Activated T-helper 1 cell treated with anti-CD3 and anti-CD28 coated beads, Interleukin-12 subunit alpha, Interleukin-12 subunit beta, Interleukin-2, Interleukin-4 antibody, amounts not matched to agents 30 ng/mL and 10 ng/mL and 1 ng/mL, durations not matched to agents 14 hours and 24 hours and 36 hours (primary cell): ENCODE results near the gene OPCML. TPM values are rescaled to one million over a fixed set of nuclear protein-coding genes. Genes with fewer than 3 reads are reported as not detected.

Source experiments
- DNase-seq: peaks from one replicate; pipeline ENCODE4 v3.0.0; 2021; ENCODE audit warnings: low spot score
- H3K27ac Mint-ChIP-seq: one replicate; pipeline ENCODE4 v1.8.0; 2021; ENCODE audit warnings: mild to moderate bottlenecking, mixed read lengths
- H3K27me3 Mint-ChIP-seq: one replicate; pipeline ENCODE4 v1.8.0; 2022; ENCODE audit warnings: mild to moderate bottlenecking, moderate library complexity, mixed read lengths; ENCODE audit not compliant: insufficient read depth
- H3K36me3 Mint-ChIP-seq: one replicate; pipeline ENCODE4 v1.8.0; 2021; ENCODE audit warnings: low read depth, mixed read lengths
- H3K4me1 Mint-ChIP-seq: one replicate; pipeline ENCODE4 v1.8.0; 2021; ENCODE audit warnings: low read depth, mixed read lengths
- H3K4me3 Mint-ChIP-seq: one replicate; pipeline ENCODE4 v1.8.0; 2021; ENCODE audit warnings: mild to moderate bottlenecking, moderate library complexity, mixed read lengths
- H3K9me3 Mint-ChIP-seq: one replicate; pipeline ENCODE4 v1.8.0; 2021; ENCODE audit warnings: mixed read lengths
- intact Hi-C: fragments of 100-400 bp; cut with micrococcal nuclease; formaldehyde crosslinking; loops from one replicate; pipeline ENCODE4 v1.15.1; 2024
- total RNA-seq: library from RNA; stranded (reverse); gene quantifications from 2 replicates; pipeline ENCODE4 v1.2.3, GENCODE V29; 2022

The OPCML gene
- total RNA-seq, 1 donor from 2014 or later = not detected

GRCh38 chr11:132780046-132780445 is 752.3 kb downstream of the OPCML start:
- intact Hi-C loops = no loop called here
- Mint-ChIP-seq H3K9me3 (no peaks in the 10 kb centered on the region), H3K27me3 (no peaks in the 10 kb centered on the region)

GRCh38 chr11:132779497-132779896 is 752.8 kb downstream of the OPCML start:
- intact Hi-C loops = no loop called here
- Mint-ChIP-seq H3K27me3 (no peaks in the 10 kb centered on the region), H3K4me3 (no peak overlapping the region), H3K36me3 (no peaks in the 10 kb centered on the region), H3K27ac (no peak overlapping the region), H3K9me3 (no peaks in the 10 kb centered on the region), H3K4me1 (no peaks in the 10 kb centered on the region)
- DNase-seq = no peak

More at GRCh38 chr11:132780046-132780445, 752.3 kb downstream of the OPCML start:
- Mint-ChIP-seq H3K4me3 (no peak overlapping the region), H3K27ac (no peak overlapping the region), H3K4me1 (no peaks in the 10 kb centered on the region), H3K36me3 (no peaks in the 10 kb centered on the region)
- DNase-seq = no peak

- H3K9me3 Mint-ChIP-seq = no peaks in the 10 kb centered on the region
- H3K4me1 Mint-ChIP-seq = no peaks in the 10 kb centered on the region
- intact Hi-C loops = no loop called here
- H3K27me3 Mint-ChIP-seq = no peaks in the 10 kb centered on the region
- no peaks in the 10 kb centered on the region for H3K36me3 Mint-ChIP-seq
- no peak overlapping the region for H3K4me3 Mint-ChIP-seq
- no peak overlapping the region for H3K27ac Mint-ChIP-seq
- no peak for DNase-seq
Measured at GRCh38 chr11:132777067-132777975, 755.0 kb downstream of the OPCML start.

- Mint-ChIP-seq H3K27ac (no peak overlapping the region), H3K4me1 (no peaks in the 10 kb centered on the region), H3K36me3 (no peaks in the 10 kb centered on the region), H3K4me3 (no peak overlapping the region), H3K9me3 (no peaks in the 10 kb centered on the region), H3K27me3 (no peaks in the 10 kb centered on the region)
- no peak for DNase-seq
- intact Hi-C loops = no loop called here
Measured at GRCh38 chr11:132773751-132774150, 758.5 kb downstream of the OPCML start.

GRCh38 chr11:132772703-132773545 is 759.4 kb downstream of the OPCML start:
- no peak for DNase-seq
- no peaks in the 10 kb centered on the region for H3K9me3 Mint-ChIP-seq
- no peaks in the 10 kb centered on the region for H3K4me1 Mint-ChIP-seq
- H3K4me3 Mint-ChIP-seq = no peak overlapping the region
- H3K27me3 Mint-ChIP-seq = no peaks in the 10 kb centered on the region
- H3K27ac Mint-ChIP-seq = no peak overlapping the region
- H3K36me3 Mint-ChIP-seq = no peaks in the 10 kb centered on the region
- intact Hi-C loops = no loop called here

GRCh38 chr11:132771746-132772145 is 760.6 kb downstream of the OPCML start:
- Mint-ChIP-seq H3K4me3 (no peak overlapping the region), H3K27ac (no peak overlapping the region), H3K4me1 (no peaks in the 10 kb centered on the region), H3K27me3 (no peaks in the 10 kb centered on the region), H3K9me3 (no peaks in the 10 kb centered on the region), H3K36me3 (no peaks in the 10 kb centered on the region)
- intact Hi-C loops = no loop called here
- no peak for DNase-seq

- H3K4me1 Mint-ChIP-seq = no peaks in the 10 kb centered on the region
- H3K27ac Mint-ChIP-seq = no peak overlapping the region
- no peak for DNase-seq
- no peaks in the 10 kb centered on the region for H3K36me3 Mint-ChIP-seq
- H3K4me3 Mint-ChIP-seq = no peak overlapping the region
- intact Hi-C loops = no loop called here
- no peaks in the 10 kb centered on the region for H3K9me3 Mint-ChIP-seq
- H3K27me3 Mint-ChIP-seq = no peaks in the 10 kb centered on the region
Measured at GRCh38 chr11:132770829-132771530, 761.3 kb downstream of the OPCML start.

GRCh38 chr11:132763503-132763902 is 768.8 kb downstream of the OPCML start:
- Mint-ChIP-seq H3K4me1 (no peaks in the 10 kb centered on the region), H3K36me3 (no peaks in the 10 kb centered on the region), H3K9me3 (peaks cover 20% of the 10 kb centered on the region), H3K27ac (no peak overlapping the region), H3K4me3 (no peak overlapping the region), H3K27me3 (peaks cover 4% of the 10 kb centered on the region)
- DNase-seq = no peak
- intact Hi-C loops = no loop called here

- Mint-ChIP-seq H3K9me3 (peaks cover 5% of the 10 kb centered on the region), H3K36me3 (no peaks in the 10 kb centered on the region), H3K27me3 (peaks cover 4% of the 10 kb centered on the region), H3K27ac (no peak overlapping the region), H3K4me1 (no peaks in the 10 kb centered on the region), H3K4me3 (no peak overlapping the region)
- intact Hi-C loops = no loop called here
- DNase-seq = no peak
Measured at GRCh38 chr11:132755934-132756333, 776.4 kb downstream of the OPCML start.

GRCh38 chr11:132751516-132752250 is 780.6 kb downstream of the OPCML start:
- no peak overlapping the region for H3K27ac Mint-ChIP-seq
- no peak for DNase-seq

GRCh38 chr11:132746305-132746704 is 786.0 kb downstream of the OPCML start:
- no peaks in the 10 kb centered on the region for H3K36me3 Mint-ChIP-seq
- H3K4me3 Mint-ChIP-seq = no peak overlapping the region
- no peak overlapping the region for H3K27ac Mint-ChIP-seq
- H3K9me3 Mint-ChIP-seq = peaks cover 4% of the 10 kb centered on the region
- intact Hi-C loops = no loop called here
- no peaks in the 10 kb centered on the region for H3K4me1 Mint-ChIP-seq
- H3K27me3 Mint-ChIP-seq = no peaks in the 10 kb centered on the region
- no peak for DNase-seq

More at GRCh38 chr11:132751516-132752250, 780.6 kb downstream of the OPCML start:
- Mint-ChIP-seq H3K4me1 (no peaks in the 10 kb centered on the region), H3K27me3 (no peaks in the 10 kb centered on the region), H3K9me3 (no peaks in the 10 kb centered on the region), H3K36me3 (no peaks in the 10 kb centered on the region), H3K4me3 (no peak overlapping the region)
- intact Hi-C loops = no loop called here

GRCh38 chr11:132745306-132745705 is 787.0 kb downstream of the OPCML start:
- Mint-ChIP-seq H3K36me3 (no peaks in the 10 kb centered on the region), H3K9me3 (peaks cover 4% of the 10 kb centered on the region), H3K4me1 (no peaks in the 10 kb centered on the region), H3K27ac (no peak overlapping the region), H3K4me3 (no peak overlapping the region), H3K27me3 (no peaks in the 10 kb centered on the region)
- no peak for DNase-seq
- intact Hi-C loops = no loop called here
